ENCODE results near the gene MAG.

DNA sequence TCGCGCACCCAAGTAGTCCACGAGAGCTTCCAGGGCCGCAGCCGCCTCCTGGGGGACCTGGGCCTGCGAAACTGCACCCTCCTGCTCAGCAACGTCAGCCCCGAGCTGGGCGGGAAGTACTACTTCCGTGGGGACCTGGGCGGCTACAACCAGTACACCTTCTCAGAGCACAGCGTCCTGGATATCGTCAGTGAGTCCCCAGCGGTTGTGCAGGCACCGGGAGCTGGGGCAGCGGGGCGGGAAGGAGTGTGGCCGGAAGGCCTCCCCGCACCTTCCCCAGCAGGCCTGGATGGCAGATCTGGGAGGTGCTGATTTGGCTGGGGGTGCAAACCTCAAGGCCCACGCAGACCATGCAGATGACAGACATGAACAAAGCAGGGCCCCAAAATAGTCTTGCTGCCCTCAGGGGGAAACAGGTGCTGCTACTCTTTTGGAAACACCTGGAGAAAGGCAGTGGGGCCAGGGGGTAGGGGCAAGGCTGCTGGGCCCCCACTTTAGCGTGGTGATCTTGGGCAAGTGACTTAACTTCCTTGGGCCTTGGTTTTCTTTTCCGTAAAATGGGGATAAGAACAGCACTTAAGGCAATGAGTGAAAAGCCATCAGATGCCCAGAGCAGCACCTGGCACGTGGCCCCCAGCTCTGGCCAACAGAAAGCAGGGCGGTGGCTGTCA lies 4.0 kb downstream of the MAG start:
- TF ChIP-seq EZH2 (IDR thresholded peaks at IDR 0.05; ENCODE audit: borderline replicate concordance, low read length), result no peak
- TF ChIP-seq, protein P1, sequence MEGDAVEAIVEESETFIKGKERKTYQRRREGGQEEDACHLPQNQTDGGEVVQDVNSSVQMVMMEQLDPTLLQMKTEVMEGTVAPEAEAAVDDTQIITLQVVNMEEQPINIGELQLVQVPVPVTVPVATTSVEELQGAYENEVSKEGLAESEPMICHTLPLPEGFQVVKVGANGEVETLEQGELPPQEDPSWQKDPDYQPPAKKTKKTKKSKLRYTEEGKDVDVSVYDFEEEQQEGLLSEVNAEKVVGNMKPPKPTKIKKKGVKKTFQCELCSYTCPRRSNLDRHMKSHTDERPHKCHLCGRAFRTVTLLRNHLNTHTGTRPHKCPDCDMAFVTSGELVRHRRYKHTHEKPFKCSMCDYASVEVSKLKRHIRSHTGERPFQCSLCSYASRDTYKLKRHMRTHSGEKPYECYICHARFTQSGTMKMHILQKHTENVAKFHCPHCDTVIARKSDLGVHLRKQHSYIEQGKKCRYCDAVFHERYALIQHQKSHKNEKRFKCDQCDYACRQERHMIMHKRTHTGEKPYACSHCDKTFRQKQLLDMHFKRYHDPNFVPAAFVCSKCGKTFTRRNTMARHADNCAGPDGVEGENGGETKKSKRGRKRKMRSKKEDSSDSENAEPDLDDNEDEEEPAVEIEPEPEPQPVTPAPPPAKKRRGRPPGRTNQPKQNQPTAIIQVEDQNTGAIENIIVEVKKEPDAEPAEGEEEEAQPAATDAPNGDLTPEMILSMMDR (IDR thresholded peaks at IDR 0.05; ENCODE audit: low read length), result no peak

All from OCI-LY1 (cell line).